MM.1S (cell line): Measurements from ENCODE around the gene COL6A1.

Experiments used
- DNase-seq: peaks from one replicate; pipeline ENCODE4 v3.0.0-alpha.2; 2015
- H2AFZ ChIP-seq: fragments of 300-600 bp; sonication (generic); 2 replicates; pipeline ENCODE4 v1.6.0; 2016; ENCODE audit warnings: antibody characterized with exemption, low read length
- H3F3A ChIP-seq: fragments of 300-600 bp; sonication (generic); 2 replicates; pipeline ENCODE4 v1.6.1; 2016; ENCODE audit warnings: mild to moderate bottlenecking, antibody characterized with exemption, low read length, moderate library complexity, mixed read lengths; ENCODE audit not compliant: insufficient read depth
- H3K27ac ChIP-seq: fragments of 300-600 bp; sonication (generic); 2 replicates; pipeline ENCODE4 v1.5.1; 2016; ENCODE audit warnings: mild to moderate bottlenecking, low read length
- H3K27me3 ChIP-seq: fragments of 300-600 bp; sonication (generic); replicated peaks from 2 replicates; pipeline ENCODE4 v1.6.0; 2016; ENCODE audit warnings: low read length; ENCODE audit not compliant: insufficient read depth
- H3K36me3 ChIP-seq: fragments of 300-600 bp; sonication (generic); replicated peaks from 2 replicates; pipeline ENCODE4 v1.6.1; 2016; ENCODE audit warnings: mild to moderate bottlenecking, low read length, mixed read lengths; ENCODE audit not compliant: insufficient read depth
- H3K4me1 ChIP-seq: fragments of 300-600 bp; sonication (generic); 2 replicates; pipeline ENCODE4 v1.6.1; 2016; ENCODE audit warnings: low read length, mixed read lengths
- H3K4me2 ChIP-seq: fragments of 300-600 bp; sonication (generic); 2 replicates; pipeline ENCODE4 v1.6.0; 2016; ENCODE audit warnings: low read depth, low read length
- H3K4me3 ChIP-seq: fragments of 300-600 bp; sonication (generic); 2 replicates; pipeline ENCODE4 v1.5.1; 2016; ENCODE audit warnings: low read length, mixed read lengths
- H3K79me2 ChIP-seq: fragments of 300-600 bp; sonication (generic); 2 replicates; pipeline ENCODE4 v1.6.1; 2016; ENCODE audit warnings: mixed run types, low read length, mixed read lengths
- H3K9ac ChIP-seq: fragments of 300-600 bp; sonication (generic); 2 replicates; pipeline ENCODE4 v1.6.1; 2016; ENCODE audit warnings: low read length, mixed read lengths
- H3K9me2 ChIP-seq: fragments of 300-600 bp; sonication (generic); replicated peaks from 2 replicates; pipeline ENCODE4 v1.6.1; 2016; ENCODE audit warnings: mild to moderate bottlenecking, low read length, mixed read lengths; ENCODE audit not compliant: insufficient read depth
- H3K9me3 ChIP-seq: fragments of 300-600 bp; sonication (generic); replicated peaks from 2 replicates; pipeline ENCODE4 v1.6.1; 2016; ENCODE audit warnings: mild to moderate bottlenecking, low read length, mixed read lengths; ENCODE audit not compliant: insufficient read depth
- H4K20me1 ChIP-seq: fragments of 300-600 bp; sonication (generic); 2 replicates; pipeline ENCODE4 v1.6.1; 2016; ENCODE audit warnings: mild to moderate bottlenecking, low read length, moderate library complexity, mixed read lengths; ENCODE audit not compliant: insufficient read depth
- EZH2 ChIP-seq: fragments of 300-600 bp; sonication (generic); optimal IDR thresholded peaks from 2 replicates; pipeline ENCODE3; 2017; ENCODE audit warnings: low read depth, mild to moderate bottlenecking, antibody characterized with exemption, low read length, mixed read lengths
- EZH2phosphoT487 ChIP-seq: fragments of 300-600 bp; sonication (generic); IDR thresholded peaks from 2 replicates; pipeline ENCODE4 v1.6.1; 2018; ENCODE audit warnings: antibody characterized with exemption, low read length
- TF ChIP-seq, protein P1 (sequence below): fragments of 300-600 bp; sonication (generic); IDR thresholded peaks from 2 replicates; pipeline ENCODE4 v1.5.1; 2016; ENCODE audit warnings: antibody characterized with exemption, low read length, mixed read lengths

Gene COL6A1

DNA sequence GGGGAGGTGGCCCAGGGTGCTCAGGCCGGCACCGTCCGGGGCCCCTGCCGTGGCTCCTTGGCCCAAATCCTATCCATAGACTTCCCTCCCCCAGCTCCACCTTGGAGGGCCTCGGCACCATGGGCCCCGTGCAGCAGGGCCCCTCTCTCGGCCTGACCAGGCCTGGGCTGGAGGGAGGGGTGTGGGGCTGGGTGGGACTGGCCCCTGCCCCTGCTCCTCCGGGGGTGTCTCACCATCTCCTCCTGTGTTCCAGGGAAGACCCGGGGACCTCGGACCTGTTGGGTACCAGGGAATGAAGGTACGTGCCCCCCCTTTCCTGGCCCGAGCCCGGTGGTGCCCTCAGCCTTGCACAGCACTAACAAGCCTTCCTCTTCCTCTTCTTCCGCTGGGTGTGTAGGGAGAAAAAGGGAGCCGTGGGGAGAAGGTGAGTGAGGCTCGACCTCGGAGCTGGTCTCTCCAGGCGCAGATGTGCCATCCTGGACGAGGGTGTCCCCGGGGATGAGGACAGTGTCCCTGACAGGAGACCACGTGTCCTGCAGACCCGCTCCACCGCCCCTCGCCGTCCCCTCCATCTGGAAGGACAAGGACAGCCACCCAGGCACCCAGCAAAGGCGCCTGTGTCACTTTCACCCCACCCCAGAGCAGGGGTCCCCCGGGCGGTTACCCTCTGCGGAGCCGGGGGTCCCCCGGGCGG, 7.9 kb downstream of the COL6A1 start:
- H3K27ac ChIP-seq = no peak overlapping the region
- no peak overlapping the region for H3K4me2 ChIP-seq
- no peaks in the 10 kb centered on the region for H3F3A ChIP-seq
- H3K36me3 ChIP-seq = no peaks in the 10 kb centered on the region
- no peak overlapping the region for H2AFZ ChIP-seq
- TF ChIP-seq EZH2phosphoT487 = no peak
- no peak for TF ChIP-seq EZH2
- TF ChIP-seq, protein P1, sequence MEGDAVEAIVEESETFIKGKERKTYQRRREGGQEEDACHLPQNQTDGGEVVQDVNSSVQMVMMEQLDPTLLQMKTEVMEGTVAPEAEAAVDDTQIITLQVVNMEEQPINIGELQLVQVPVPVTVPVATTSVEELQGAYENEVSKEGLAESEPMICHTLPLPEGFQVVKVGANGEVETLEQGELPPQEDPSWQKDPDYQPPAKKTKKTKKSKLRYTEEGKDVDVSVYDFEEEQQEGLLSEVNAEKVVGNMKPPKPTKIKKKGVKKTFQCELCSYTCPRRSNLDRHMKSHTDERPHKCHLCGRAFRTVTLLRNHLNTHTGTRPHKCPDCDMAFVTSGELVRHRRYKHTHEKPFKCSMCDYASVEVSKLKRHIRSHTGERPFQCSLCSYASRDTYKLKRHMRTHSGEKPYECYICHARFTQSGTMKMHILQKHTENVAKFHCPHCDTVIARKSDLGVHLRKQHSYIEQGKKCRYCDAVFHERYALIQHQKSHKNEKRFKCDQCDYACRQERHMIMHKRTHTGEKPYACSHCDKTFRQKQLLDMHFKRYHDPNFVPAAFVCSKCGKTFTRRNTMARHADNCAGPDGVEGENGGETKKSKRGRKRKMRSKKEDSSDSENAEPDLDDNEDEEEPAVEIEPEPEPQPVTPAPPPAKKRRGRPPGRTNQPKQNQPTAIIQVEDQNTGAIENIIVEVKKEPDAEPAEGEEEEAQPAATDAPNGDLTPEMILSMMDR = no peak
- no peaks in the 10 kb centered on the region for H3K79me2 ChIP-seq
- H3K9me3 ChIP-seq = no peaks in the 10 kb centered on the region
- H3K4me3 ChIP-seq = no peak overlapping the region
- no peaks in the 10 kb centered on the region for H3K9me2 ChIP-seq
- no peak overlapping the region for H3K9ac ChIP-seq
- no peaks in the 10 kb centered on the region for H4K20me1 ChIP-seq
- H3K4me1 ChIP-seq = no peaks in the 10 kb centered on the region
- no peak for DNase-seq
- H3K27me3 ChIP-seq = peaks cover 91% of the 10 kb centered on the region

DNA sequence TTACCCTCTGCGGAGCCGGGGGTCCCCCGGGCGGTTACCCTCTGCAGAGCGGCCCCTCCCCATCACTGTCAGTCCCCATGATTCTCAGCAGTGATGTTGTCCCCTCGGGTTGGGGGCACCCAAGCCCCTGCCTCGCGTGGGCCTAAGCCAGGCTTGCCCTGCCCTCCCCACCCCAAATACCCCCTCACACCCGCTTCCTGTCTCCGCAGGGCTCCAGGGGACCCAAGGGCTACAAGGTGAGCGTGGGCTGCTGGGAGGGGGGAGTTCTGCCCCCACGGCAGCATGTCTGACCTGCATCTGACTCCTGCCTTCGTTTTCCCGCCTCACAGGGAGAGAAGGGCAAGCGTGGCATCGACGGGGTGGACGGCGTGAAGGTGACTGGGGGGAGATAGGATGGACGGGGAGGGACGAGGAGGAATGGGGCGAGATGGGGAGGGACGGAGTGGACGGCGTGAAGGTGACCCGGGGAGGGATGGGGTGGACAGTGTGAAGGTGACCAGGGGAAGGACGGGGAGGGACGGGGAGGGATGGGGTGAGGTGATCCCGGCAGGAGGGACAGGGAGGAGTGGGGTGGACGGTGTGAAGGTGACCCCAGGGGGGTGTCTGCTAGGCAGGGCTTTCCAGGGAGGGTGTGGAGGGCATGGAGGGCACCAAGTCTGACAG, 8.6 kb downstream of the COL6A1 start:
- Histone ChIP-seq H3K9me2 (no peaks in the 10 kb centered on the region), H3K36me3 (no peaks in the 10 kb centered on the region), H3K4me3 (no peak overlapping the region), H3K4me1 (no peaks in the 10 kb centered on the region), H4K20me1 (no peaks in the 10 kb centered on the region), H3K27me3 (peaks cover 91% of the 10 kb centered on the region), H3K27ac (no peak overlapping the region), H3K9ac (no peak overlapping the region), H3K4me2 (no peak overlapping the region), H3K79me2 (no peaks in the 10 kb centered on the region), H2AFZ (no peak overlapping the region), H3F3A (no peaks in the 10 kb centered on the region), H3K9me3 (no peaks in the 10 kb centered on the region)
- TF ChIP-seq EZH2 = no peak
- DNase-seq = no peak

DNA sequence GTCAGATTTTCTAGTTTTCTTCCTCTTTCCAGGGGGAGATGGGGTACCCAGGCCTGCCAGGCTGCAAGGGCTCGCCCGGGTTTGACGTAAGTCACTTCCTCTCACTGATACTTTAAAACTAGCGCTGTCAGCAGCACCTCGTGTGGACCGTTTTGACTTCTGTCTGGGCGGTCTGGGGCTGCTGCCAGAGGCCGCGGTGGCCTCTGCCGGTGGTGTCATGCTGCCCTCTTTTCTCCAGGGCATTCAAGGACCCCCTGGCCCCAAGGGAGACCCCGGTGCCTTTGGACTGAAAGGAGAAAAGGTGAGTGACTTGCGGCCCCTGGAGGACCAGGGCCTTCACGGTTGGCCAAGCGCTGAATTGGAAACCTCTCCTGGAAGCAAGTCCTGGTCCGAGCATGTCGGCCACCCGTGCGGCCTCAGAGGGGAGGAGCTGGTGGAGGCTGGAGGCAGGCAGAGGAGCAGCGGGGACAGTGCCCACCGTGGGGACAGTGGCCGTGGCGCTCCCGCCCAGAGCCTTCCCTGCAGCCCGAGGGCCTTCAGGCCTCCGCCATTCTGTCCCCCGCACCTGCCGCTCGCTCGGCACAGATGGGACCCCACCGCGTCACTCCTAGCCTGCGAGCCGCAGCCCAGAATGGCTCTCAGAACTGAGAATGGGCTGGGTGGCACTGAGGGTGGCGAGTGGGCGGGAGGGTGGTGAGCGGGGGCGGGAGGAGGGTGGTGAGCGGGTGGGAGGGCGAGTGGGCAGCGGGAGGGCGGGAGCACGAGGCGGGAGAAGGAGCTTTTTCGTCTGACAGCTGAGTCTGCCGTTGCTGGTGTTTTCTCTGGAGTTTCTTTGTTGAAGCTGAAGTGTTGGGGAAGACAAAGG, 9.4 kb downstream of the COL6A1 start:
- Histone ChIP-seq H4K20me1 (no peaks in the 10 kb centered on the region), H3K9ac (no peak overlapping the region), H3K36me3 (no peaks in the 10 kb centered on the region), H3K4me1 (no peaks in the 10 kb centered on the region), H3K9me2 (no peaks in the 10 kb centered on the region), H3K4me2 (no peak overlapping the region), H3K4me3 (no peak overlapping the region), H3K27me3 (peaks cover 91% of the 10 kb centered on the region), H3F3A (no peaks in the 10 kb centered on the region), H3K9me3 (no peaks in the 10 kb centered on the region), H3K79me2 (no peaks in the 10 kb centered on the region), H3K27ac (no peak overlapping the region), H2AFZ (no peak overlapping the region)
- TF ChIP-seq, protein P1 = no peak
- TF ChIP-seq EZH2 = peak; percentile 76
- TF ChIP-seq EZH2phosphoT487 = no peak
- DNase-seq = no peak
